Smooth muscle cell (in vitro differentiated cells): ENCODE results near the gene RNASE4. TPM values are rescaled to one million over a fixed set of nuclear protein-coding genes. Genes with fewer than 3 reads are reported as not detected.

Experiments used
- DNase-seq: peaks from one replicate; lab custom pipeline; 2025; ENCODE audit not compliant: unreplicated experiment; lab: John Stamatoyannopoulos, UW
- H2AFZ ChIP-seq: fragments of 200-600 bp; sonication (generic); 2 replicates; pipeline ENCODE4 v1.6.0; 2016; ENCODE audit warnings: antibody characterized with exemption, low read depth, mild to moderate bottlenecking
- H3F3A ChIP-seq: fragments of 200-600 bp; sonication (generic); 2 replicates; pipeline ENCODE4 v1.6.0; 2017; ENCODE audit warnings: antibody characterized with exemption, low read depth
- H3K27ac ChIP-seq: fragments of 200-600 bp; sonication (generic); 2 replicates; pipeline ENCODE4 v1.5.1; 2016; ENCODE audit warnings: low read depth, mild to moderate bottlenecking
- H3K27me3 ChIP-seq: fragments of 200-600 bp; sonication (generic); 2 replicates; pipeline ENCODE4 v1.6.1; 2016; ENCODE audit warnings: low read depth, mild to moderate bottlenecking
- H3K36me3 ChIP-seq: fragments of 200-600 bp; sonication (generic); 2 replicates; pipeline ENCODE4 v1.5.1; 2016; ENCODE audit warnings: low read depth
- H3K4me1 ChIP-seq: fragments of 200-600 bp; sonication (generic); 2 replicates; pipeline ENCODE4 v1.5.1; 2016; ENCODE audit warnings: low read depth
- H3K4me2 ChIP-seq: fragments of 200-600 bp; sonication (generic); 2 replicates; pipeline ENCODE4 v1.6.0; 2016; ENCODE audit warnings: mild to moderate bottlenecking
- H3K4me3 ChIP-seq: fragments of 200-600 bp; sonication (generic); 2 replicates; pipeline ENCODE4 v1.5.1; 2016; ENCODE audit warnings: mild to moderate bottlenecking
- H3K79me2 ChIP-seq: fragments of 200-600 bp; sonication (generic); 2 replicates; pipeline ENCODE4 v1.6.0; 2016; ENCODE audit warnings: low read depth, mild to moderate bottlenecking
- H3K9ac ChIP-seq: fragments of 200-600 bp; sonication (generic); 2 replicates; pipeline ENCODE4 v1.6.0; 2016; ENCODE audit warnings: low read depth
- H3K9me3 ChIP-seq: fragments of 200-600 bp; sonication (generic); replicated peaks from 2 replicates; pipeline ENCODE4 v1.5.1; 2016; ENCODE audit warnings: low read depth
- H4K20me1 ChIP-seq: fragments of 200-600 bp; sonication (generic); 2 replicates; pipeline ENCODE4 v1.6.0; 2016; ENCODE audit warnings: low read depth
- CTCF ChIP-seq: fragments of 200-600 bp; sonication (generic); IDR thresholded peaks from 2 replicates; pipeline ENCODE4 v1.5.1; 2017; ENCODE audit warnings: borderline replicate concordance, mild to moderate bottlenecking, antibody characterized with exemption; ENCODE audit not compliant: insufficient read depth, poor library complexity, severe bottlenecking
- WGBS: methylation state at CpG from one replicate; pipeline ENCODE4 v1.1.7; 2016; ENCODE audit warnings: low lambda C conversion rate; 5-methylcytosine and 5-hydroxymethylcytosine counted together
- polyA plus RNA-seq: library from polyadenylated mRNA; unstranded; fragments of >200 nt; fragmentation: Nextera tagmentation; extraction: Ambion mirVana; gene quantifications from 2 replicates; pipeline ENCODE4 v1.2.1, GENCODE V29; 2016
- total RNA-seq: library from RNA; depleted of rRNA; stranded (reverse); fragments of >200 nt; gene quantifications from 2 replicates; pipeline ENCODE4 v1.2.3, GENCODE V29; 2014

RNASE4 gene
- total and polyA plus RNA-seq, 2 experiments from 2014 or later: 28.6 to 34.8 TPM

GRCh38 chr14:20658246-20658645, 26.1 kb upstream of the RNASE4 start:
- peaks cover 86% of the 10 kb centered on the region for H3K27me3 ChIP-seq
- WGBS: 82% methylated on average over 3 of the region's 3 CpGs

GRCh38 chr14:20659336-20659735, 25.0 kb upstream of the RNASE4 start:
- H3K27me3 ChIP-seq: peaks cover 86% of the 10 kb centered on the region
- 84% methylated on average over 6 of the region's 6 CpGs for WGBS
- H3K9me3 ChIP-seq: no peaks in the 10 kb centered on the region
- H3K4me3 ChIP-seq: no peak overlapping the region
- no peak overlapping the region for H3K4me2 ChIP-seq
- no peak overlapping the region for H2AFZ ChIP-seq
- no peak for DNase-seq
- no peak overlapping the region for H3K27ac ChIP-seq
- no peaks in the 10 kb centered on the region for H3F3A ChIP-seq
- TF ChIP-seq CTCF: no peak
- H3K36me3 ChIP-seq: no peaks in the 10 kb centered on the region
- no peaks in the 10 kb centered on the region for H3K4me1 ChIP-seq
- H3K9ac ChIP-seq: no peak overlapping the region
- no peaks in the 10 kb centered on the region for H4K20me1 ChIP-seq
- H3K79me2 ChIP-seq: no peaks in the 10 kb centered on the region

More at GRCh38 chr14:20658246-20658645, 26.1 kb upstream of the RNASE4 start:
- no peaks in the 10 kb centered on the region for H3K79me2 ChIP-seq
- no peaks in the 10 kb centered on the region for H4K20me1 ChIP-seq
- H3K9me3 ChIP-seq: no peaks in the 10 kb centered on the region
- no peaks in the 10 kb centered on the region for H3K36me3 ChIP-seq
- H3K9ac ChIP-seq: no peak overlapping the region
- no peak overlapping the region for H3K4me3 ChIP-seq
- no peak overlapping the region for H3K4me2 ChIP-seq
- no peaks in the 10 kb centered on the region for H3F3A ChIP-seq
- H2AFZ ChIP-seq: no peak overlapping the region
- no peak for TF ChIP-seq CTCF
- H3K4me1 ChIP-seq: no peaks in the 10 kb centered on the region
- no peak overlapping the region for H3K27ac ChIP-seq
- no peak for DNase-seq

- H3K9ac ChIP-seq: no peak overlapping the region
- no peak for DNase-seq
- no peaks in the 10 kb centered on the region for H3K79me2 ChIP-seq
- no peak overlapping the region for H2AFZ ChIP-seq
- peaks cover 86% of the 10 kb centered on the region for H3K27me3 ChIP-seq
- TF ChIP-seq CTCF: no peak
- no peak overlapping the region for H3K4me2 ChIP-seq
- no peak overlapping the region for H3K27ac ChIP-seq
- no peaks in the 10 kb centered on the region for H4K20me1 ChIP-seq
- H3K4me3 ChIP-seq: no peak overlapping the region
- no peaks in the 10 kb centered on the region for H3F3A ChIP-seq
- WGBS: 79% methylated on average over 26 of the region's 26 CpGs
- H3K4me1 ChIP-seq: no peaks in the 10 kb centered on the region
- no peaks in the 10 kb centered on the region for H3K36me3 ChIP-seq
- H3K9me3 ChIP-seq: no peaks in the 10 kb centered on the region
Measured at GRCh38 chr14:20659813-20660395, 24.5 kb upstream of the RNASE4 start.

GRCh38 chr14:20661197-20661596, 23.2 kb upstream of the RNASE4 start:
- H3K27ac ChIP-seq: no peak overlapping the region
- no peaks in the 10 kb centered on the region for H3F3A ChIP-seq
- H3K9ac ChIP-seq: no peak overlapping the region
- H3K27me3 ChIP-seq: peaks cover 74% of the 10 kb centered on the region
- H3K79me2 ChIP-seq: no peaks in the 10 kb centered on the region
- no peak overlapping the region for H3K4me2 ChIP-seq
- TF ChIP-seq CTCF: no peak
- no peak for DNase-seq
- H2AFZ ChIP-seq: no peak overlapping the region
- H3K36me3 ChIP-seq: no peaks in the 10 kb centered on the region
- 88% methylated on average over 2 of the region's 2 CpGs for WGBS
- no peak overlapping the region for H3K4me3 ChIP-seq
- no peaks in the 10 kb centered on the region for H3K4me1 ChIP-seq
- no peaks in the 10 kb centered on the region for H4K20me1 ChIP-seq
- H3K9me3 ChIP-seq: no peaks in the 10 kb centered on the region
